COLO668 (cell line): Measurements from ENCODE around the gene RPS6KA3.
"Not testable (repeated sequence)": the region's sequence is repeated elsewhere in the genome, so short reads cannot be mapped to it uniquely, and the experiment has no call there.

Experiments
- DNase-seq: peaks from one replicate; lab custom pipeline; 2025; ENCODE audit not compliant: unreplicated experiment; lab: John Stamatoyannopoulos, UW

The RPS6KA3 gene

DNA sequence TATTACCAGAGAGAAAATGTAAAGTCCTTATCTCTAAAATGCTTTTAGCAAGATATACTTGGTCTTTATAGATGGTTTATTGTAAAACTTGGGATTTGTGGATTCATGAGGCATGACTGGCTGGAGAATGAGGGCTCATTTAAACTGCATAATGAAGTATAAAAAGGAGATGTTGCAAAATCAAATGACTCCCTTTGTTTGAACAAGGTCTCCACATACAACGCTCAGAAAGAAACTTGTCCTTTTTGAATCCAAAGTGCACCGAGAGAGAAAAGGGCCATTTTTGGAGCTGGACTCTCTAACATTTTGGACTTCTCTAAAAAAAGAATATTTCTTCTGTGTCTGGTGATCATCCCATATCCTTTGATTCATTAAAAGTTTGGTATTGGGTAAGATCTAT is 117.4 kb downstream of the RPS6KA3 start:
- DNase-seq: no peak

DNA sequence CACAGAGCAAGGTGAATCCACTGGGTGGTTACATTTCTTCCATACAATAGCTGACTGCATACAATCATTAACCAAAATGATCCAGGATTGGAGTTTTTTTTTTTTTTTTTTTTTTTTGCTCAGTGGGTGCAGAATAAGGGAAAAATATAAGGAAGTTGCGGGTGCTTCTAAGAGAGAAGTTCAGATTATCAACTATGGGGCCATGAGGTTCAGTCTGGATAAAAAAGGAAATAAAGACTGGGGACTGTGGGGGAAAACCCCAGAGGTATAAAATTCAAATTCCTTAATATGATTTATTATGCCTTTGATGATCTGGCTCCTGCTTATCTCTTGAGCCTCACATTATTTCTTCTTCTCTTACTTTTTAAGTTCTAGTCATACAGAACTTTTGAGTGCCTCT is 119.1 kb downstream of the RPS6KA3 start:
- DNase-seq: no peak

DNA sequence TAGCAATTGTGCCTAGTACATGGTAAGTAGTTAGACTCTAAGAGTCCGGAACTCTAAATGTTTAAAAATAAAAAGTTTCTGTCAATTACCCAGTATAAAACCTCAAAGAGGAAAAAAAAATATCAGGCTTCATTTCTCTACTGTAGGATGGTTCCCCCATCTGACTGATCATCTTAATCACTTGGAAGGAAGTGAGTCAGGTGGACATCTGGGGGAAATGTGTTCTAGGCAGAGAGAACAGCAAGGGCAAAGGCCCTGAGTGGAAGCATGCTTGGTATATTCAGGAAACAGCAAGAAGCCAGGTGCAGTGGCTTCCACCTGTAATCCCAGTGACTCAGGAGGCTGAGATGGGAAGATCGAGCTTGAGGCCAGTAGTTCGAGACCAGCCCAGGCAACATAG is 122.2 kb downstream of the RPS6KA3 start:
- no peak for DNase-seq

DNA sequence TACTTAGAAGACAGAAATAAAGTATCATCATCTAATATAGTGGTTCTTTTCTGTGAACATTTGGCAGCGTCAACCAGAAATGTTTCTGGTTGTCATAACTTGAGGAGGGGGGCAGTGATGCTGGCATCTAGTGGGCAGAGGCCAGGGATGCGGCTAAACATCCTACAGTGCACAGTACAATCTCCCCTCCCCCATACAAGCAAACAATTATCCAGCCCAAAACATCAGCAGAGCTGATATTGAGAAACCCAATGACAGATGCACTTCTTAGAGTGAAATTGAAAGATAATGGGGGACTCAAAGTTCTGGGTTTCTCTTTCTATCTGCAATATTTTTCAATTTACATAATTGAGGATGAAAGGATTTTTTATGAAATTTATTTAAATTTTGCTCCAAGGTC is 123.1 kb downstream of the RPS6KA3 start:
- no peak for DNase-seq

DNA sequence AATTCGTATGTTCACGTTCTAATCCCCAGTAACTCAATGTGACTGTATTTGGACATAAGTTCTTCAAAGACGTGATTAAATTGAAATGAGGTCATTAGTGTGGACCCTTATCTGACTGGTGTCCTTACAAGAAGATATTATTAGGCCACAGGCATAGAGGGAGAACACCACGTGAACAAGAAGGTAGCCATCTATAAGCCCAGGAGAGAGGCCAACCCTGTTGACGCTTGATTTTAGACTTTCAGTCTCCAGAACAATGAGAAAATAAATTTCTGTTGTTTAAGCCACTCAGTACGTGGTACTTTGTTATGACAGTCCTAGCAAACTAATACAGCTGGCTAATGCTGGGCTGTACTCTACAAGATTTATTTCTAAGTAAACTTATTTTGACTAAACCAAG is 123.6 kb downstream of the RPS6KA3 start:
- no peak for DNase-seq

DNA sequence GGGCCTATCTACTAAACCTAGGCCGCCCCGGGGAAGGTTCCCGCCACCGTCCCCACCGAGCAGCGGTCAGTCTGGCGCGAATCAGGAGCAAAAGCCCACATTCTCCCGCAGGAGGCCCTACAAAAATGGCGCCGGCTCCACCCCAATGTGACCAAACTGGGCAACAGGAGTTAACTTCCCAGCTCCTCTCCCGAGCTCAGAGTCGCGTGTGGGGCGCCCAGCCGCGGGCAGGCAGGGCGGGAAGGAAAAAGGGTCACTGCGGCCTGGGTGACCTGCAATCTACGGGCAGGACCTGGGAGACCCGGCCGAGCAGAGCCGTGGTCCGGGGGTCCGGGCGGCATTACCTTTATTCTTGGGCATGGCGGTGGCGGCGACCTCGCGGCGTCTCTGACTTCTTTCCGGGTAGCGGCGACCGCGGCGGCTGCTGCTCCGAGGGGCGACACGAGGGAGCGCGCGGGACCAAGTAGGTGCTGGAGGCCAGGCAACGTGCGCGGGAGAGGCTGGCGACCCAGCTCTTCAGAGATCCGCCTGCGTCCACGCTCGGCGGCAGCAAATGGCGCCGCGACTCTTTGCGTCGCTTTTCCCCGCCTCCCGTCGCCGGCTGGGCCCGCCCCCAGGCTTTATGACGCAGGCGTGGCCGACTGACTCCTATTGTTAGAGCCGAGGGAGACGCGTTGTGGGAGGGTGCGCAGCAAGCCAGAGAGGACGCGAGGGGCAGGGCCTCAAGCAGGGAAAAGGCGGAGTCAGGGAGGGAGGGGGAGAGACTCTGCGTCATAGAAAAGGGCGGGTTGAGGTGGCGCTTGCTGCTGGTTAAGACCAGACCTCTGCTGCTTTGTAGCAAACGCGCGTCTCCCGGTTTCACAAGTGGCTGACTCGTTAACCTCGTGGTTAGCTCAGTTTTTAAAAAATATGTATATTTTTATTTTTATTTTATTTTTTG is 125.2 kb downstream of the RPS6KA3 start, which contains the start of gene EIF1AX:
TSS of gene EIF1AX (minus strand) at position 558 of the 940 bp plus-strand sequence. CDS start at position 360, 198 bp downstream.
- peak; percentile 96 for DNase-seq

DNA sequence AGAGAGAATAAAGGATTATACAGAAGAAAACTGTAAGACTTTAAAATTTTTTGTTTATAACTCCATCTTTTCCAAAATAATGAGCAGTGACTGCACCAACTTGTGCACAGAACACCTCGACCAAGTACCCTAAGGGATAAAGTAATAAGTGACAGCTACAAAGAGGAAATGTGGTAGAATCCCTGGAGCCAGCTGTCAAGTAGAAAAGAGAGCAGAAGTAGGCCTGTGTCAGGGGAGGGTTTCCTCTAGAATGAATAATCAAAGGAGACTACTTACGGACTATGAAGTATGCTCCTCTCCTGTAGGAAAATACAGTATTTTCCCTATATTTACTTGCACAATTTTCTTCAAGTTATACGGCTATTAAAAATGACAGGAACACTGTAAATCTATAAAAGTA is 126.3 kb downstream of the RPS6KA3 start:
- no peak for DNase-seq

DNA sequence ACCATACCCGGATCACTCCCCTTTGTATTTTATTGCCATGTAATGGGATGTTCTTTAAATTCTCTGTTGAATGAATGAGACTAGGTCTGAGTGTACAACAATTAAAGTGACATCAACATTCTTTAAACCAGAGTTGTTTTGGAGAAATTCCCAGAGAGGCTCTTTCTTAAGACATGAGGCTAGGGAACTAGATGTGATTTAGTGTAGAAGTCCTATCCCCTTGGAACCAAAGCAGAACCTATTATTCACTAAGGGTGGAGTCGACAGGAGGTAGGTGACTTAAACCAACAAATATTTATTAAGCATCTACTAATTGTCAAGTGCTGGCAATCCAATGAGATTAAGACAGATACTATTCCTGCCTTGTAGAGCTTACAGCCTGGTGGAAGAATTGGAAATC is 126.7 kb downstream of the RPS6KA3 start:
- no peak for DNase-seq

DNA sequence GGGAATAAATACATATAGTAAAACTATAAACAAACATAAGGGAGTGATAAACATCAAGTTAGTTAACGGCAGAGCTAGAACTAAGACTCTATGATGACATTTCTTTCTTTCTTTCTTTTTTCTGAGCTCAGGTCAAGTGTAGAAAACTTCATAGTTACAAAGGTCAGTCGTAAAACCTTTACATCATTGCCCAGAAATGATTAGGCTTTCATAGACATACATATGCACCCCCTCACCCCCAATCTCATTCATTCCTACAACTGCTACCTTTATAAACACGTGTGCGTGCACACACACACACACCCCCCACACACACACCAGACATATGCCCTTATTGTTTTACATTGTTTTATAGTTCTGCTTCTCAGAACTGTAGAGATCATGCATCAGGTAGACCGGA is 130.8 kb downstream of the RPS6KA3 start:
- DNase-seq: no peak

DNA sequence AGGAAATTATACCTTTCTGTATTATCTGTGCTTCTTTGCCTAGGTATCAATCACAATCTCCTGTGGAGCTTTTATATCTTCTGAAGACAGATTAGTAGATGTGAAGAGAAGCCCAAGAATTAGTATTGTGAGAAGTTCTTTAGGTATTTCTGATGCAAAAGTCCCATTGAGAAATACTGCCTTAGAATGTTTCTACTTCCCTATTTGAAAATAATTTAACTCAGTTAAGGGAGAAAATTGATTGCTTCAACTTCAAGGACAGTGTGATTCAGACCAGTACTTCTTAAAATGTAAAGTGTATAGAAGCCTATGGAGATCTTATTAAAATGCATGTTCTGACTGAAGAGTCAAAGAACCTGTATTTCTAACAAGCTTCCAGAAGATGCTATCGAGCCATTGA is 134.0 kb downstream of the RPS6KA3 start:
- DNase-seq: no peak

DNA sequence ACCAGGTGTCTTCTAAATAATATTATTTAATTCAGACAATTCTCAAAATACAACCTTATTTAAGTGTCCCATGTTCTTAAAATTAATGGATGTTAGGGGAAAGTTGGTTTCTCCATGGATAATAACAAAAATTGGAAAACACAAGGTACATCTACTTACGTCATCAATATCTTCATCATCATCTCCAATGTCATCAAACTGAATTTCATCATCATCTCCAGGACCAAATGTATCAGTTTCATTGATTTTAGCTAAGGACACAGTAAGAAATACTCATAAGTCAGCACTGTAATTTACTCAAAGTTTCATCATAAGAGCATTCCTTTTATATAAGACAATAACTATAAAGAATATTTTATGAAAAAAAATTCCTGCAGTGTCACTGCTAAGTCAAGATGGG is 136.4 kb downstream of the RPS6KA3 start:
- DNase-seq: no peak

DNA sequence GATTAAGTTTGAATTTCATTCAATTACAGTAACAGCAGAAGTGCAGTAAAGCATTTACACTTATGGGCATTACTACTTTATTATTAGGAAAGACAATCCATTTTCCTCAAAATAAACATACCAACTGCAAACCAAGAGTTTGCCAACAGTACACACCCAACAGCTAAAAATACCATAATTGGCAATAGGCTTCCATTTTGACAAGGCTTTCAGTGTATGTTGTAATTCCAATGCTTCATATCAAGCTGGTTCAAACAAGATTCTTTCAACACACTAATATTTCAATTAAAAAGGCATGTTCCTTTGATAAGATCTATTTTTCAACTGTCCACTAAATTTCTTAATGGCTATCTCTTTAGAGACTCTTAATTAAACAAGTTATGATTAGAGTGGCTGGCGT is 137.2 kb downstream of the RPS6KA3 start:
- no peak for DNase-seq

DNA sequence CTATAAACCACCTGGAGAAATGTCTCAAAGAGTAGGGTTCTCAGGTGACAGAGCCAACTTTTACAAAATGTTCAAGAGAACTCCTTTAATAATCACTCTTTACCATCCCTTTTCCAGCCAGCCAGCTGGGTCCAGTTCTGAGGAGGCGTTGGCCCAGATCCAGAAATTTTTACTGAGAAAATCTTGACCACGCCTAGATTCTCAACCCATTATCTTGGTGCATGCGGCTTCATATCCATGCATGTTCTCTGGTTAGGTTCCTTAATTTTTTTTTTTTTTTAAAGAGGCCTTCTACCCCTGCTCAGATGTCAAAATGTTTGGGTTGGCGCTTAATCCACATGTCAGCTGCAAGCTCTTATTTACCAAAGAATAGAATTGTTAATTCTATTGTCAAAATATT is 138.0 kb downstream of the RPS6KA3 start:
- DNase-seq: no peak

DNA sequence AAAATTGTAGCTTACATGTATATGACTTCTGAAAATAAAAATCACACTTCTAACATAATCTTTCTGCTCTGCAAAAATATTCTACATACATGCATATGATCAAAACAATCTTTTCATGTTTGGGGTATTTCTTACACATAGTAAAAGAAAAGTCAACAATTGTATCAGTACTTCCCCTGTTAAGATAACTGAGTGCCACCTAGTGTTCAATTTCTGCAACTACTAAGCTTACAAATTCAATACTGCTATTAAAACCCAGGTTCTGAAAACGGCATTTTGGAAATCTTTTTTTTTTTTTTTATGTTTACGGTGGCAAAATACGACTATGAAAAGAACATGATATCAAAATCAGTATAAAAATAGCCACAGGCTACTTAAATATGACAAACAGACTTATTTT is 139.3 kb downstream of the RPS6KA3 start:
- not testable (repeated sequence) for DNase-seq

DNA sequence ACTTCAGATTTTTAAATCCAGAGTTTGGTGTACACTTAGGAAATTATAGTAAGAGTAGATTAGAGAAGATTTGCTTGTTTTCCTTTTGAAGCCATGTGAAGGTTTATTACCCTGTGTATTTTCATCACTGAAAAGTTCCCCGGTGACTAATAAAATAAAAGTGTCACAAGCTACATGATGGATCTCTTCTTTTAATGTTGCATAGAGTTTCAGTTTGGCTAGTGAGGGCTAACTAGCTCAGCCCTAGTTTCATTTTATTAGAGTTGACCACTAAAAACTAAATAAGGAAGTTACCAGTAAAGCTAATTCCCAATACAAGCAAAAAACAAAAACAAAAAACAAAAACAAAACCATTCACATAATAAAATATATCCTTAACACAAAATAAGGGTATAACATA is 139.9 kb downstream of the RPS6KA3 start:
- not testable (repeated sequence) for DNase-seq

DNA sequence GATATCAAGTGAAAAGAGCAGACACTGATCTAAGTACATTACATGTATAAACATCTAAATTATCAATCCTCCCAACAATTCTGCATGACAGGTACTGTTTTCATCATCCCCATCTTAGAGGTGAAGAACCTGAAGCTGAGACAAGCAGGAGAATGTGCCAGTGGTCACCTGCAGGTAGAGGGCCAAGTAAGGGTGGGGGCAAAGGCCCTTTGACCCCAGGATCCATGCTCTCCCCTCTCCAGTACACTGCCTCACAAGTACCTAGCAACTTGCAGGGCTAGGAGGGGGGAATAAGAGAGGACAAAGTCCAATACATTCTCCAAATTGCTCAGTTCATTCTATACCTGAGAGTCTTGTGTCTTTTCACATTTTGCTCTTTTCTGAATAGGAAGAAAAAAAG is 141.7 kb downstream of the RPS6KA3 start:
- DNase-seq: no peak

DNA sequence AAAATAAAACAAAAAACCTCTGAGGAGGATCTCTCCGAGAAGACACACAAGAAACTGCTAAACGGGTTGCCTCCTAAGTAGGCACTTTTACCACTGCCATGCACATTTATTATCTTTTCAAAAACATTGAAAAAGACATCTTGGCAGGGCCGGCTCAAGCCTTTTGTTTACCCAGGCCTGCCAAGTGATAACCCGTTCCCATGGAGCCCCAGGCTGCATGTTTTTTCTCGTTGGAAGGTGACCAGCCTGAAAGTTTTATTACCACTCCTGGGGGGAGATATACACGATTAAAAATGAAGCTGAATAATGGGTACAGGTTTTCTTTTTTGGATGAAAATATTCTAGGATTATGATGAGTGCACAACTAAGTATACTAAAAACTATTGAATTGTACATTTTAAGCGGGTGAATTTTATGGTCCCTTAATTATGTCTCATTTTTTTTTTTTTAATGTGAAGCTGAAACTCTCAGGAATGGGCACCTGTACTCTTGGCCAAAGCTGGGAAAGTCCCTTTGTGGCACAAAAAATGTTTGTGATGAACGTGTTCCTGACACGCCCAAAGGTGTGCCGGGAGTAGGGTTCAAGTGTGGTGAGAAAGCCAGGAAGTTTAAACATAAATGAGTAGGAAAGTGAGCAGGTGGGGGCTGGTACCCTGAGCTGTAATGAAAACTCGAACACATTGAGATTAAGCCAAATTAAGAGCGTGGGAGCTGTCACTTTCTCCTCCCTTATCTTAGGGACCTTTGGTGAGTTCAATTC is 148.5 kb downstream of the RPS6KA3 start:
- DNase-seq: peak; percentile 22

DNA sequence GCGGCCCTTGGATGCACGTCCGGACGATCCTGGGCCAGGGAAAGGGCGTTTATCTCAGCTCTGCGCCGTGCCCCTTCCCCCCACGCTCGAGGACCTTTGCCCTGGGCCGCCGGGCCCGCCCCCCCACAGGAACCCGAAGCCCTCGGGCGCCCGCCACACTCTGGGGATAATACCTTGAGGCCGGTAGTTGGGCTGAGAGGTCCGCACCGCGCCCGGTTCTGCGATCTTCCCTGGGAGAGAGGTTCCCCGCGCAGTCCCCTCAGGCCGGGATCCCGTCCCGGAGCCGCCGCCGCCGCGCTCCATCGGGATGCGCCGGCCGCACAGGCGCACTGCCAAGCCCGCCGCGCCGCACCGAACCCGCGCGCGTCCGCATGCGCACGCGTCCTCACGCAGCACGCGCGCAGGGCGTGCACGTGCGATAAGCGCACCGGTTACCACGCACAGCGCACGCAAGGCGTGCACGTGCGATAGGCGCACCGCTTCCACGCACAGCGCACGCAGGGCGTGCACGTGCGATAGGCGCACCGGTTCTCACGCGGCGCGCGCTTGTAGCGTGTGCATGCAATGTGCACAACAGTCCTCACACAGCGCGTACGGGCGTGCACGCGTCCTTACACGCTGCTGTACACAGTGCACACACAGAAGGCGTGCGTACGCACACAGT is 150.0 kb downstream of the RPS6KA3 start, which contains the start of gene MAP7D2:
TSS of gene MAP7D2 (minus strand) at position 331 of the 664 bp plus-strand sequence. CDS start at position 303, 28 bp downstream.
- peak; percentile 72 for DNase-seq

DNA sequence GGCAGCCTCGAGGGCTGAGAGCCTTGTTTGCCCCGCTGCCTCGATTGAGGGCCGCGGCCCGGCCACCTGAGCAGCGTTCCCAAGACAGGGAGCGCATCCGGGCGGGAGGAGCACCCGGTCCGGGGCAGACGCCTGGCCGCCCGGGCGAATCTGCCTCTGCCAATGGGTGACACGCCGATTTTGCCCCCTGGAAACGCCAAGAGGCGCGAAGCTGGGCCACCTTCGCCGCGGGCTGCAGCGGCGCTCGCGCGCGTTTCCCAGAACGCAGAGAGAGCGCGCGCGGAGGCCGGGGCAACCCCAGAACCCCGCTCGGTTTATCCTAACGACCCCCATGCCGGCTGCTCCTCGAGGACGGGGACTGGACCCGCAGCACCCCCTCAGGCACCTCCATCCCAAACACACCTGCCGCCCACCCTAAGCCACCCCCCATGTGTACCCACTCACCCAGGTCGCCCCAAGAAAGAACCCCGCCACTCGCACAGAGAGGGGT is 150.6 kb downstream of the RPS6KA3 start:
- DNase-seq: peak; percentile 64

DNA sequence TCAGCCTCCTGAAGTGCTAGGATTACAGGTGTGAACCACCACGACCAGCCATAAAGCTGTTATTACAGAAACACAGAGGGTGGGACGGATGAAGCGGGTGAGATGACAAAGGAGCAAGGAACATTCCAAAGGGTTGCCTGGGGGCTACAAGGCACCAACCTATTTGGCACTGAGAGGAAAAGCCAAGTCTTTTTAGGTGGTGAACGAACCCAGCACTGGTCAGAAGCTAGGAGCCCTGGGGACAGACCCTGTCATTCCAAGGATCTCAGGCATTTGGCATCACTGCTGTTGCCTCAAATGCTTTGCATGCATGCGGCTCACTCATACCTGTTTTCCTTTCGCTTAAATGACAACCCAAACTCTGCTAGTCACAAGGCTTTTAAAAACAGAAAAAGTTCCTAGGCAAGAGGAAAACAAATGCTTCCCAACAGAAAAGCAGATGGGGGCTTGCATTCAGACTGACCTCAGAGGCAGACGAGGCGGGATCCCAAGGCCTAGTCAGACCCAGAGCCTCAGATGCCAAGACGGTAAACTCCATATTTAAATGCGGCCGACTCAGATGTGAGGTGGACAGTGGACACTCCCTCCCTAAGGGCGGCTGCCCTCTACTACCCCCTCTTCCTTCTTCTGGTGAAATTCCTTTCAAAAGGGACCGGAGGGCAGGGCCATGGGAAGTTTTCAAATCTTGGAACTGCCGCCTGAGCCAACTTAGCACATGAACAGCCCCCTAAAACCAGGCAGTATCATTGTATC is 154.5 kb downstream of the RPS6KA3 start:
- DNase-seq: no peak
